Epidermal melanocyte (primary cell): ENCODE data around the gene UBTD2.
"Not testable (repeated sequence)": the region's sequence is repeated elsewhere in the genome, so short reads cannot be mapped to it uniquely, and the experiment has no call there.

Source experiments
- DNase-seq: peaks from one replicate; pipeline ENCODE4 v3.0.0; 2011; ENCODE audit warnings: low spot score; ENCODE audit not compliant: insufficient read length

Gene UBTD2

DNA sequence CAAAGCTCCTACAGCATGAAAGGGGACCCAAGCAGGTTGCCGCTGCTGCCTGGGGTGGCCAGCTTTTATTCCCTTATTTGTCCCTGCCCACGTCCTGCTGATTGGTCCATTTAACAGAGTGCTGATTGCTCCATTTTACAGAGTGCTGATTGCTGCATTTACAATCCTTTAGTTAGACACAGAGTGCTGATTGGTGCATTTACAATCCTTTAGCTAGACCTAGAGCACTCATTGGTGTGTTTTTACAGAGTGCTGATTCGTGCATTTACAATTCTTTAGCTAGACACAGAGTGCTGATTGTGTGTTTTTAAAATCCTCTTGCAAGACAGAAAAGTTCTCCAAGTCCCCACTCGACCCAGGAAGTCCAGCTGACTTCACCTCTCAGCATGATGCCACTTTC lies 85.8 kb downstream of the UBTD2 start:
- not testable (repeated sequence) for DNase-seq

- no peak for DNase-seq
Observed at GRCh38 chr5:172194985-172195774, 88.4 kb downstream of the UBTD2 start.

GRCh38 chr5:172193872-172194271 lies 89.7 kb downstream of the UBTD2 start, which contains the start of gene EFCAB9:
Gene EFCAB9 (plus strand): TSS chr5:172194172. CDS start chr5:172194173, 1 bp downstream.
- DNase-seq, result no peak

DNA sequence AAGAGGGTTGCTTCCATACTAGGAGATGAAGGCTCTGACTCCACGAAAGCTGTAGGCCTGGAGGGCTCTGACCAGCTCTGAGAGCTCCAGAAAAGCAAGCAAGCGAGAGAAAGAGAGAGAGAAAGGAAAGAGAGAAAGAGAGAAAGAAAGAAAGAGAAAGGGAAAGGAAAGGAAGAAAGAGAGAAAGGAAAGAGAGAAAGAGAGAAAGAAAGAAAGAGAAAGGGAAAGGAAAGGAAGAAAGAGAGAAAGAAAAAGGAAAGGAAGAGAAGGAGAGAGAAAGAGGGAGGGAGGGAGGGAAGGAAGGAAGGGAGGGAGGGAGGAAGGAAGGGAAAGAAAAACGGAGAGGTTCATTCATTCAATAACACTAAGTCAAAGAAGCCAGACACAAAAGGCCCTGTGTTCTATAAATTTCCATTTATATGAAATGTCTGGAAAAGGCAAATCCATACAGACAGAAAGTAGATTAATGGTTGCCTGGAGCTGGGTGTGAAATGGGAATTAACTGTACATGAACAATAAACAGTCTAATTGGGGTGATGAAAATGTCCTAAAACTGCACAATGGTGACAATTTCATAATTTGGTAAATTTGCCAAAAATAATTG lies 93.8 kb downstream of the UBTD2 start:
- no peak for DNase-seq

- no peak for DNase-seq
Observed at GRCh38 chr5:172188893-172189692, 94.5 kb downstream of the UBTD2 start.

GRCh38 chr5:172188033-172188892 lies 95.3 kb downstream of the UBTD2 start, which contains the start of gene STK10:
Gene STK10 (minus strand): TSS chr5:172188224. CDS start chr5:172188042, 182 bp downstream.
- DNase-seq, result peak; percentile 72

- DNase-seq, result no peak
Observed at GRCh38 chr5:172187118-172188032, 96.2 kb downstream of the UBTD2 start.

- DNase-seq, result no peak
Observed at GRCh38 chr5:172186114-172186695, 97.4 kb downstream of the UBTD2 start.

- no peak for DNase-seq
Observed at GRCh38 chr5:172185096-172185461, 98.5 kb downstream of the UBTD2 start.

DNA sequence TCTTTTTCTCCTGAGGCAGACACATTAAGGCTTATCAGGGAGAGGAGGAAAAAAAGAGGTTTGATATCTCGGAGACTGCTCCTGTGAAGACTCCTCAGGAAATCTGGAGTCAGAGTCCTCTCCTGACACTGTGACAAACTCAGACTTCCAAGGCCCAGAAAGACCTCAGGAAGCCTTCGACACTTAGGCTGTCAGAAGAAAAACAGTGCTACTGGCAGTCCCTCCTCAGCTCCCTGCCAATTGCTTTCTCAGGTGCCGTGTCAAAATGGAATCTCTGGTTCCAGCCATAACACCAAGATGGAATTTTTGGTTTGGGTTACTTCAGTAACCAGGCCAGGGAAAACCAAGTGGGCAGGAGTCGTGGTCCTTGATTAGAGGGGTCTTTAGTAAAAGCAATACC lies 99.7 kb downstream of the UBTD2 start:
- no peak for DNase-seq

DNA sequence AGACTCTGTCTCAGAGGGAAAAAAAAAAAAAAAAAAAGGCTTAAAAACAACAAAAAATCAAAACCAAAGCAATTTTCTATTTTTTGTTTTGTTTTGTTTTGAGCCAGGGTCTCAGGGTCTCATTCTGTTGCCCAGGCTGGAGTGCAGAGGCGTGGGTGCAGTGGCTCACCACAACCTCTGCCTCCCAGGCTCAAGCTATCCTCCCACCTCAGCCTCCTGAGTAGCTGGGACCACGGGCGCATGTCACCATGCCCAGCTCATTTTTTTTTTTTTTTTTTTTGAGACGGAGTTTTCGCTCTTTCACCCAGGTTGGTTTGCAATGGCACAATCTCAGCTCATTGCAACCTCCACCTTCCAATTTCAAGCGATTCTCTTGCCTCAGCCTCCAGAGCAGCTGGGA lies 101.3 kb downstream of the UBTD2 start:
- DNase-seq, result no peak

DNA sequence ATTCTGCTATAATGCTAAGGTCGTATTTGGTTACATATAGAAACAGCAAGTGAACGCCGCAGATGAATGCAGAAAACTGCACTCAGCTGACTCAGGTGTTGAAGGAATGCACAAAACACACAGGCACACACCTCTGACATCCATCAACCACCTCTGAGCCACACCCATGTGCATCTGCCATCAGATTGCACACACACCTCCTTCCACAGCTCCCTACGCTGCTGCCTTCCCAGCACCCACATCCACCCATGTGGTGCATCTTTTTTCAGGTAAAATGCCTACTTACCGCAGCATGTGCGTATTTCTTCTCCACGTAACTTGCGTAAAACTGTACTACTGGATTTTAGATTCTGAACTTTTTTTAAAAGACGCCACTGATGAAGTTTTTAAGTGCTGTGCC lies 102.6 kb downstream of the UBTD2 start:
- DNase-seq, result no peak

DNA sequence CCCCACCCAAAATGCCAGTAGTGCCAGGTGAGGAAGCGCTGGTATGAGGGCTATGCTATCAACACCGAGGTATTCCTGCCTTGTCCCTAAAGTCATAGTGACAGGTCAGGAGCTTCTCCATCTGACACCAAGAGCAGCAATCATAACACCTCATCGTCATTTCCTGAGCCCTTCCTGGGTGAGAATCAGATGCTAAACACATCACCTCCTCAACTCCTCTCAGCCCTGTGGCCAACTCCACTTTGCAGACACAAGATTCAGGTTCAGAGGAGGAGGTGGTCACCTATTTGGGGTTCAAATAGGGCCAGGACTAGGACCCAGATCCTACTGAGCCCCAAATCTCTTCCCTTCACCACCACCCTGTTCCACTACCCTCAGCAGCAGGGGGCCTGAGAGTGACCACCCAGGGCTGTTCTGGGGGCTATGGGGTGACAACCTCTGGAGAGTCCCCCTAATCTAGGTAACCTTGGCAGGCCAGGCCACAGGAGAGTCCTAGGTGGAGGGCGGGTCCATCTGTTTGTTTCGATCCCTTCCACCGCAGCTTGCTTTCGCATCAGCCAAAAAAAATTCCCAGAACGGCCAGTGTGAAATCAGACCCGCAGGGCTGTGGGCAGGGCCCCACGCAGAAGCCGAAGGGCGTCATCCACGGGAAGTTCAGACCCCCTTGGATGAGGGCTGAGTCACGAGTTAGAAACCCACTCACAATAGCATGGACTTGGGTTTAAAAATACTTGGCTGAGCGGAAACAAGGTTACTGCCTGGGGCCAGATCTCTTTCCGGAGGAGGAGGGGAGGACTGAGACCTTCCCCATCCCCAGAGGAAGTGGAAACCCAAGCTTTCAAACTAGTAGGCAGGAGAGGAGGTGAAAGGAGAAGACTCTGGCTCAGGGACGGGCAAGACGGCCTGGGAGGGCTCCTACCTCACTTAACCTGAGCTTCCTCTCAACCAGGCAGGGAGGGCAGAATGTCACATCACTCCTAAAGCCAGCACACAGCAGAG lies 104.3 kb downstream of the UBTD2 start:
- peak; percentile 54 for DNase-seq

GRCh38 chr5:172178301-172178987 lies 105.1 kb downstream of the UBTD2 start:
- no peak for DNase-seq

GRCh38 chr5:172177176-172177575 lies 106.4 kb downstream of the UBTD2 start:
- no peak for DNase-seq

- no peak for DNase-seq
Observed at GRCh38 chr5:172175263-172175719, 108.3 kb downstream of the UBTD2 start.

DNA sequence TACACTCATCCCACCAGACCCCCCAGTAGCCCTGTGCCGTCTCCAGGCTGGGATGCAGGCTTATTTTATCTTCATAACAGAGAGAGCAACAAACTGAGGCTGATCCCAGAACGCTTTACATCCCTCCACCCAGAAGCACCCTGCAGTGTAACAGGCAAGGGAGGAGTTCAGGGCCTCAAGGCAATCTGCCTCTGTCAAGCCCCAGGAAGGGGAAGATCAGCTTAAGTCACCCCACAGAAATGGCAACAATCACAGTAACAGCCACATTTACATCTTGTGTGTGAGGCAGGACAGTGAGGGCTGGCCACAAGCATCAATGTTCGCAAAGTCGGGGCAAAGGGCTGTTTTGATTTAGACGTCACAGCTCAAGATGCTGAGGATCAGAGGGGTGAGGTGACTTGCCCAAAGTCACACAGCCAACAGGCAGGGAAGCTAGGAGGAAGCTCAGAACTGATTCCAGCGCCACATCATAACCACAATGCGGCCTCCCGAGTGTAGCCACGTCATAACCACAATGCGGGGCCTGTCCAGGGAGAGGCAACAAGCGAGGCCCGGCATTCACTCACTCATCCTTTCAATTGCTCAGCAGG lies 109.9 kb downstream of the UBTD2 start:
- no peak for DNase-seq
